Astrocyte of the spinal cord (primary cell): ENCODE data around the gene SPRYD7.

Experiments used
- DNase-seq: peaks from one replicate; pipeline ENCODE4 v3.0.0; 2011; ENCODE audit warnings: low read depth, low spot score
- H3K4me3 ChIP-seq: 2 replicates; pipeline ENCODE4 v1.5.1; 2011; ENCODE audit warnings: low read depth, mild to moderate bottlenecking, low read length, moderate library complexity
- CTCF ChIP-seq: IDR thresholded peaks from 2 replicates; pipeline ENCODE4 v1.5.1; 2012; ENCODE audit warnings: low read depth, mild to moderate bottlenecking, low read length, inconsistent platforms
- in situ Hi-C: cut with HindIII; loops from 2 replicates; pipeline ENCODE4 v1.10.0; 2017; ENCODE audit warnings: low sequenced_read_pairs

SPRYD7 gene

GRCh38 chr13:49935171-49936074 lies 717 bp downstream of the SPRYD7 start:
- DNase-seq = peak; percentile 63
- in situ Hi-C loops = no loop called here
- TF ChIP-seq CTCF = no peak
- H3K4me3 ChIP-seq = peak overlapping the region; percentile 89

- in situ Hi-C loops = no loop called here
- H3K4me3 ChIP-seq = no peak overlapping the region
- no peak for TF ChIP-seq CTCF
- no peak for DNase-seq
Measured at GRCh38 chr13:49933511-49933910, 2.6 kb downstream of the SPRYD7 start.

GRCh38 chr13:49932868-49933267 lies 3.3 kb downstream of the SPRYD7 start:
- in situ Hi-C loops = no loop called here
- DNase-seq = no peak
- TF ChIP-seq CTCF = no peak
- no peak overlapping the region for H3K4me3 ChIP-seq

- in situ Hi-C loops = no loop called here
- no peak for TF ChIP-seq CTCF
- H3K4me3 ChIP-seq = no peak overlapping the region
- no peak for DNase-seq
Measured at GRCh38 chr13:49932066-49932465, 4.1 kb downstream of the SPRYD7 start.

- no peak for TF ChIP-seq CTCF
- DNase-seq = peak; percentile 88
- no peak overlapping the region for H3K4me3 ChIP-seq
- in situ Hi-C loops = no loop called here
Measured at GRCh38 chr13:49927755-49928154, 8.4 kb downstream of the SPRYD7 start.

- no peak overlapping the region for H3K4me3 ChIP-seq
- no peak for DNase-seq
- in situ Hi-C loops = no loop called here
- no peak for TF ChIP-seq CTCF
Measured at GRCh38 chr13:49925881-49926418, 10.2 kb downstream of the SPRYD7 start.
